Measurements from ENCODE around the gene RAD54L. TPM values are rescaled to one million over a fixed set of nuclear protein-coding genes. Genes with fewer than 3 reads are reported as not detected.

Gene RAD54L
- polyA plus RNA-seq, 4 donors, result 10.8 to 16.3 (median 13.4) TPM

DNA sequence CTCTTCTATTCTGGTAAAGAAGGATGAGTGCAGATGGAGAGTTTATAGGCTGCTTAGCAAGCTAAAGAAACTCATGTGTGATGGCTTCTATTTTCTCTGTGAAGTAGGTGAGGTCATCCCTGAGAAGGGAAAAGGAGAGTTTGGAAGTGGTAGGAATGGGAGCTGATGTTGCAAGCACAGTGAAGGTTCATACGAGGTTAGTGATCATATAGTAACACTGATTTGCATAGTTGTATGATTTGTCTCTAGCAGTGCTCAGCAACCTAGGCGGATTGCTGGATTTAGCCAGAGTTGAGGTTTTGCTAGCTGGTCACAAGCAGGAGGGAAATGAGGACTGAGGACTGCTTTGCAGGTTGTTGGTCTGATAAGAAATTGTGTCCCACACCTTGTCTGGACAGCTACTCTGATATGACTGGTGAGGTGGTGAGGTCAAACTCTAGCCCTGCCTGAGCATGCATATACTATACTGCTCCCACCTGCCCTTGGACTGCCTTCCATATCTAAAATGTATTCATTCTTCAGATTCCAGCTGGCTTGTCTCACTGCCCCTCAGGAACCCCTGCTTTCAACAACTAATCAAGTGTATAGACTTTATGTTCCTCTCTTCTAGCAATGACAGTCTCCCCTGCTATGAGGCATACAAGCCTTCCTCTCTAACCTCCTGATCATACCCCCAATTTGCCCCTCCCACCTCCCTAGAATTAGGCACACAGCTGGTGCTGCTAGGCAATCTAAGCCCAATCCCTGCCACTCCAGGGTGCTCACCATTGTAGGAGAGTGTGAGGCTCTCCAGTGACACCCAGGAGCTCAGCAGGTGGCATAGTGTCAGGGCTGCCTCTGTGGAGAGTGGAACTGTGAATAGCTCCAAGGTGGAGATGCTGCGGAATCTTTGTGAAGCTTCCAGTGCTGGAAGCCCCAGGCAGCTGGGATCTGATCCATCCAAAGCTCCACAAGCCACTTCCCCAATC is 37.3 kb downstream of the RAD54L start:
- no peak for DNase-seq (ENCODE audit: low read depth in 4 of 4, low spot score in 2 of 4)

DNA sequence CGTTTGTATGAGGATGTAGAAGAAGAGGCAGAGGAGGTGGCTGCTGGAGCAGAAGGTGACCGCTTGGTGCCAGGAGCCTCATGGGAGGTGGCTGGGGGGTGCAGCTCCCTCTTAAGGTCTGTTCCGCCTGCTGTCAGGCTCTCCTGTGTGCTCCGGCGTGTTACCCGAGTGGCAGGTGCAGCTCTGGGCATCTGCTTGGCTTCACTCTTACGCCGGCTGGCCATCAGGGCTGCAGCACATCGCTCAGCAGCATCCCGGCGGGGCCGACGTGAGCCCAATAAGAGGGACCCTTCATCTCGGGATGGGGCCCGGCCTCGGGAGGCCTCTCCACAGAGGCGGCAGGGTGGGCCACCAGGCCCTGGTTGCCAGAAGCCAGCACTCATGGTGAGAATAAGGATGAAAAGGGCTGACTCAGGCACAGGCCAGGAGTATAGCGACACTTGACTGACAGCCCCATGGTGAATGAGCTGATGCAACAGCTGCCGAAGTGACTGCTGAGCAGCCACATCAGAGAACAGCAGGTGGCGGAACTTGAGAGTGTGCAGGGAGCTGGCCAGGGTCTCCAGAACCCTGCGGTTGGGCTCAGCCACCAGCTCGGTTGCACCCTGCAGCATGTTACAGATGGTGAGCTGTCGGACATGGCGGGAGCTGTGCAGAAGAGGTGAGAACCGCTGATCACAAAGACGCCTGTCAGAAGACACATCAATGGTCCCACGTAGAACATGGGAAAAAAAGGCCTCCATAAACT is 38.3 kb downstream of the RAD54L start:
- DNase-seq (ENCODE audit: low read depth in 4 of 4, low spot score in 2 of 4), result no peak

DNA sequence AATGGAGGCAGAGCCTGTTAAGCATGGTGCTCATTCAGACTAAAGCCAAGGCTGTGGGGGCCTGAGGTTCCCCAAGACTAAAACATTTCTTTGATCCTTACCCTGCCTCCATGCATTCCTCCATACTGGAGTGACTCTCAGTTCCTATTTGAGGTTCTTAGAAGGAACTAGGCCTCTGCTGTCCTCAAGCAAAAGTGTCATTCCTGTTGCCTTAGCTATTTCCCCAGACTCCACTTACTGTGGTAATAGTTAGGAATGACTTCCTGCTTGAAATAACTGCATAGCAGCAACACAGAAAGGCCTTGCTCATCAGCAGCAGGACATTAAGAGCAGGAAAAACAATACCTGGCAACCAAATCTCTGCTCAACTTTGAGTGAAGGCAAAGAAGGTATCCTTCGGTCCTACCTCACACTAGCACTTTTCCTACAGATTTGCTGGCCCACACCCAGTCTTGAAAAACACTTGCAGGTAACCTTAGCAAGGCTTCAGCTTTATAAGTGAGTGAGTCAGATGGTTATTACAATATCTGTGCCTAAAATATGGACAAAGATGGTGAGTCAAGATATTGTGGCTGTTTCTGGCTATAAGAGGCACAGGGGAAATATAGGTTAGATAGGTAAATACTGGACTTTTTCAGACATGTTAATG is 41.0 kb downstream of the RAD54L start:
- no peak for DNase-seq (ENCODE audit: low read depth in 4 of 4, low spot score in 2 of 4)

DNA sequence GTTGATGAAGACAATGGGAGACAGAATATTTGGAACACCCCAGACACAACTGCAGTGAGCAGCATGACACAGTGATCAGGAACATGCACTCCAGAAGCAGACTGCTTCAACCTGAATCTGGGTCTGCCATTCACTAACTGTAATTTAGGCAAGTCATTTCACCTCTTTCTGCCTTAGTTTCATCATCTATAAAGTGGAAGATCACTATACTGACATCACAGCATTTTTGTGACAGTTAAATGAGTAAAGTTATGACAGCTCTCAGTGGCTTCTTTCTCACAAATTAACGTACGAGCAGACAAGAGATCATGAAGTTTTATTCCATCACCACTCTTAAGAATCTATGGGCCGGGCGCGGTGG is 41.6 kb downstream of the RAD54L start:
- no peak for DNase-seq (ENCODE audit: low read depth in 4 of 4, low spot score in 2 of 4)

DNA sequence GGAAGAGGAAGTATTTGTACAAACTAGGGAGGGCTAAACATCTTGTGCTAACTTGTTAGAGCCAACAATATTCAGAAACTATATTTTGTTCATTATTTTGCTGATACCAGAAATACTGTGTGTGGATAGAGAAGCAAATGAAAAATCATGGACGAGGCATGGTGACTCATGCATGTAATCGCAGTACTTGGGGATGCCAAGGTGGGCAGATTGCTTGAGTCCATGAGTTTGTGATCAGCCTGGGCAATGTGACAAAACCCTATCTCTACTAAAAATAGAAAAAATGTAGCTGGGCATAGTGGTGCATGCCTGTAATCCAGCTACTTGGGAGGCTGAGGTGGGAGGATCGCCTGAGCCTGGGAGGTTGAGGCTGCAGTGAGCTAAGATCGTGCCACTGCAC is 42.4 kb downstream of the RAD54L start:
- DNase-seq (ENCODE audit: low read depth in 4 of 4, low spot score in 2 of 4), result no peak

DNA sequence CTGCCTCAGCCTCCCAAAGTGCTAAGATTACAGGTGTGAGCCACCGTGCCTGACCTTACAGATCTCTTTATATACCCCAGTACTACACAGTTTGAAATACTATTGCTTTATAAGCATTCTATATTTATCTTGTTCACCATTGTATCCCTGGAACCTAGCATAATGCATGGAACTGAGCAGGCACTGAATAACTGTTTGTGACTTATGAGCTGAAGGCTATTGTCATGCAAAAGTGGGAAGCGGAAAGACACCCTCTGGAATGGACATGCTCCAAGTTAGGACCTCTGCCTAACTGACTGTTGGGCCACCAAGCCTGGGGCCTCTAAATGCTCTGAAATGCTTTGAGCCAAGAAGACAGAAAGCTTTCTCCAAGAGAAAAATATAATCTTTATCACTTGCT is 47.7 kb downstream of the RAD54L start:
- DNase-seq (ENCODE audit: low read depth in 4 of 4, low spot score in 2 of 4), result no peak

DNA sequence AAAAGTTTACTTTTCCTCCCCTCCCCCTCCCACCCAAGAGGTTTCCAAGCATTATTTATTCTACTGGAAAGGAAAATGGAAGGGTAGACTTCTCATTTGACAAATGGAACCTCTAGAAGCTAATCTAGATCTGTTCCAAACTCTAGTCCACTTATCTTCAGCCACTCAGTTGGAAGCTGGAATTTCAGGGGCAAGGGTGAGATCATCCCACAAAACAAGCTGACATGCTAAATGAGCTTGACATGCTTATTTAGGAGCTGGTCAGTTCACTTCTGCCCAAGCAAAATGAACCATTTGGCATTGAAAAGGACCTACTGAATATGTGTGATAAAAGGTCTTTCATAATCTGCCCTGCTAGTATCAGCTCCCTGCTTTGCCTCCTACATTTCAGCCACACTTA is 50.8 kb downstream of the RAD54L start:
- no peak for DNase-seq (ENCODE audit: low read depth in 4 of 4, low spot score in 2 of 4)

DNA sequence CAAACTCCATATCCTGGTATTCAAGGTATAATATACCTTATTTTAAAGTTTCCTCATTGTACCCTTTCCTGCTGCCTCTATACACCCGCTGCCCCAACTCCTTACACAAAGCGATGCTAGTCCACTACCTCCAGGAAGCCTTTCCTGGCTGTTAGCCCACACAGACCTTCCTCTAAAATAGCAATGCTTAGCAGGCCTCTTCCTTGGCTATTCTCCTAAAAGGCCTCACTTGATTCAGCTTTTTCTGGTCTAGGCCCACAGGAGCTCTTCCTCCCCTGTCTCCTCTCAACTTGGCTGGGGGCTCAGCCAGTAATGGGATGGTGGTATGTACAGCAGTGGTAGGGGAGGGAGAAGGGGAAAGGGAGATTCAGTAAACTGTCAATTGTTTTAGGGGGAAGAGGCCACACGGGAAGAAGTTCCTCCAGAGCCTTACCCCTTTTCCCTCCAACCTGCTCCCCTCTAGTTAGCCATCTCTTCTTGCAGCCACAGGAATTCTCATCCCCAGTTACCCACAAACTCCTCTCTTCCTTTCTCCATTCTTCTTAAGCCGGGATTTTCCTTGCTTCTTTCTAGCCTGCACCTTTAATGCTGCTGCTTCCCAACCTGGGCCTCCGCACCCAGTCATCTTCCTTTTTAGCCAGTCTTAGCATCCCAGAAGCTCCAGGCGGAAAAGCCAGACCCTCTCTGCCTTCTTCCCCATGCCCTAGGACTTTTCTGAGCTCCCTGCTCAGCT is 53.3 kb downstream of the RAD54L start:
- no peak for DNase-seq (ENCODE audit: low read depth in 4 of 4, low spot score in 2 of 4)

DNA sequence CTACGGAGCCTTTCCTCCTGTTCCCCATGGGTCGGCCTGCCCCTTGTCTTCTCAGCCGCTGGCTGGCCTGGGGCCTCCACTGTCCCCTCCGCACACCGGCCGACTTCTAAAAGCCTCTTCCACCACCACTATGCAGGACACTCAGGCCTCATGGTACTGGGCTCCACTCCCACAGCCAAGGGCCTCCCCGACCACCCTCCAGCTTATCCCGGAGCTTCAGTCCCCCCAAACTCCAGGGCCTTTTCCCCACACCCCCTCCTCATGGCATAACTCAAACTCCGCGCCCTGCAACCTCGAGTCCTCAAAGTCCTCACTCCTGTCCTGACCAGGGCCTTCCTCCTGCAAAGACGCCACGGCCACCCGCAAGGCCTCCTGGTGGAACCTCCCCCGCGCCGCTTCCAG is 53.8 kb downstream of the RAD54L start:
- DNase-seq (ENCODE audit: low read depth in 4 of 4, low spot score in 2 of 4), result peak in 1 of 4 donors; percentile 14

DNA sequence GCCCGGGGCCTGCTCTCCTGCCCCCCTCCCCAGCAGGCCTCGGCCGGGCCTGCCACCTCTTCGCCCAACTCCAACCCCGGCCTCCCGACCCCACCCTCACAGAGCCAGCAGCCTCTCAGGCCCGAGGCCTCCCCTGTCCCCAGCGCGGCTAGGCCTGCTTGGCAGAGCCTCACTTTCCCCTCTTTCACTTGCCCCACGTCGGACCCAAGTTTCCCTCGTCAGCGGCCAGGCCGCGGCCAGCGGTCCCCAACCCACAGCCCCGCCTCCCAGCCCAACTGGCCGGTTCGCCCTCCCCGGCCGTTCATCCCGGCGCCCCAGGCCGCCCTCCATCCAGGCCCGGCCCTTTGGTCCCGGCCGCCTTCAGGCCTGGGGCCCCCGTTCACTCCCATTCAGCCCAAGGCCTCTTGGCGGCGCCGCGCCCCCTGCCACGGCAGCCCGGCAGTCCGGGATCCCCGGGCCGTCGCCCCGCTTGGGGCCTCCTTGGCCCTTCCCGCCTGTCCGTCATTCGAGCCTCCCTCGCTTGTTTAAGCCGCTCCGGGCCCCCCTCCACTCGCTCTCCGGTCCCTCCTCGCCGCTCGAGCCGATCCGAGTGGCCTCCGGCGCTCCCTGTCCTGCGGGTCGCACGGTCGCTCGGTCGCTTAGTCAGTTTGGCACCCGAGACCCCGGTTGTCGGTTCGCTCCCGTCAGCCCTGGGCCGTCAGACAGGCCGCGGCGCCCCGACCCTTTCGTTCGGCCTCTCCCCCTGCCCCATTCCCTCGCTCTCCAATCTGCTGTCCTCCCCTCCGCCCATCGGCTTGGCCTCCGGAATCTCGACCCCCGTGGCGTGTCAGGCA is 54.5 kb downstream of the RAD54L start:
- DNase-seq (ENCODE audit: low read depth in 4 of 4, low spot score in 2 of 4), result peak; percentile 33 to 46 (median 44)

DNA sequence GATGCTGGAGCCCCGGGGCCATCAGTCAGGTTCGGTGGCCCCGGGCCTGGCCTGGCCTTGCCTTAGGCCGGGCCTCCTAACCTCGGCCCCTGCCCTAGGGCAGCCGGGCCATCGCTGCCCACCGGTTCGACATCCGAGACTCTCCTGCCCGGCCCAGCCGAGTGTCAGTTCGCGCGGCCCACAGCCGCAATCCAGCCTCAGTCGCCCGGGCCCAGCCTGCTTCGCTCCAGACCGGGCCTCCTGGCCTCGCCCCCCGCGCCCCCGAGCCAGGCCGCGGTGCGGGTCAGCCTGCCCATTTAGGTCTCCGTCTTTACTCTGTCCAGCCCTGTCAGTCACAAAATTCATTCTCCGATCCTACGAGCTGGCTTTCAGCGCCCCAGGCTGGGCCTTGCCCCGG is 55.1 kb downstream of the RAD54L start:
- DNase-seq (ENCODE audit: low read depth in 4 of 4, low spot score in 2 of 4), result peak; percentile 25 to 59 (median 46)

DNA sequence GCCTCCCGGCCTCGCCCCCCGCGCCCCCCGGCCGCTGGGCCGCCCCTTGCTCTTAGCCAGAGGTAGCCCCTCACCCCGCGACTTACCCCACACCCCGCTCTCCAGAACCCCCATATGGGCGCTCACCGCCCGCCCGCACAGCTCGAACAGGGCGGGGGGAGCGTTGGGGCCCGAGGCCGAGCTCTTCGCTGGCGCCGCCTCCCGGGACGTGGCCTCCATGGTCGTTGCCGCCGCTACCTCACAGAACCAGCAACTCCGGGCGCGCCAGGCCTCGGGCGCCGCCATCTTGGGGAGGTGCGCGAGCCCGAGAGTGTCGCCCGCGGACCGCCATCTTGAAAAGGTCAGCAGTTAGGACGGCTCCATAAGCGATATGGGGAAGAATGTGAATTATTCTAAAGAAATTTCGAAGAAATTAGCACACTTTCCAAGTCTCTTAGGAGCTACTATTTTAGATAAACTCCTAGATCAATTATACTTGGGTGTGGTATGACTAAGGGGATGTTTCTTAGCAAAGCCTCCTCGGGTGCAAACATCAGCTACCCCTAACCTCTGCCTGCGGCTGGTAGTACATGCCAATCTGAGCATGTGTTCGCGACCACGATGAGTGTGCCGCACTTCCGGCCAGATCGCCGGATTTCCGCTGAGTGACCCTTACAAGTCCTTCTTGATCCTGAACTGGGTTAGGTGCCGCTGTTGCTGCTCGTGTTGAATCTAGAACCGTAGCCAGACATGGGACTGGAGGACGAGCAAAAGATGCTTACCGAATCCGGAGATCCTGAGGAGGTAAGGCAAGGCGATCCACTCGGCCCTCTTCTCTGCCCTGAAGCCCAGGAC is 55.7 kb downstream of the RAD54L start, which contains the start of the genes LRRC41 and UQCRH:
LRRC41 (minus strand) TSS at position 579 of the 834 bp plus-strand sequence; CDS start at position 285, 294 bp downstream.
UQCRH (plus strand) TSS at position 661 of the 834 bp plus-strand sequence; CDS start at position 730, 69 bp downstream.
- DNase-seq (ENCODE audit: low read depth in 4 of 4, low spot score in 2 of 4), result peak; percentile 90 to 98 (median 94)

DNA sequence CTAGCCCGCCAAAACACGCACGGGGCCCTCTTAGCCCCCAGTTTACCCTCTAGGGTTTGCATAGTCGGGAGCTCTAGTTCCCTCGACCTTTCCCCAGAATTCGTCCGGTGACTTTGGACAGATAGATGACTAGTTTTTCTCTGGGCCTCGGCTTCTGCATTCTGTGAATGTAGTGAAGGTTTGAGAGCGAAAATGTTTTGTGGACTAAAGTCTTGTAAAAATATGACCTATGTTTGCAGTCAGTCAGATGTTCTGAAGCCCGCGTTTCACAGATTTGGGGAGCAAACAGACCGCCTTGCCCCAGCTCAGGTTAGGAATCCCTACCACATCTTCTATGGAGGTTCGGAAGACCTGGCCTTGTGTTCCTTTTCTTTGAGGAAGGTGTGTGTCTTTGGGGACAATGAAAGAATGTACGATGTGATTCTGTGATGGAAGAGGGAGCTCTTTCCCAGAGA is 56.3 kb downstream of the RAD54L start:
- DNase-seq (ENCODE audit: low read depth in 4 of 4, low spot score in 2 of 4), result peak in 2 of 4 donors; percentile 26 to 45

DNA sequence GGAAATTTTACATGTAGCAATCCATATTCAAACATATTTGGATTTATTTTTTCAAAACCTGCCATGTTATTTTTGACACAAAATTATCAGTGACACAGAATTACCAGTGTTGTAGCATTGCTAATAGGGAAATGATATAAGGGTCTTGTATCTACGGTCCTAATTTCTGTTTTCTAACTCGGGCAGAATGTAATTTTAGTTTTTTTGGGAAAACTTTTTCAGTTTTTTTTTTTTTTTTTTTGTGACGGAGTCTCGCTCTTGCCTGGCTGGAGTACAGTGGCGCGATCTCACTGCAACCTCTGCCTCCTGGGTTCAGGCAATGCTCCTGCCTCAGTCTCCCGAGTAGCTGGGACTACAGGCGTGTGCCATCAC is 58.6 kb downstream of the RAD54L start:
- DNase-seq (ENCODE audit: low read depth in 4 of 4, low spot score in 2 of 4), result no peak

DNA sequence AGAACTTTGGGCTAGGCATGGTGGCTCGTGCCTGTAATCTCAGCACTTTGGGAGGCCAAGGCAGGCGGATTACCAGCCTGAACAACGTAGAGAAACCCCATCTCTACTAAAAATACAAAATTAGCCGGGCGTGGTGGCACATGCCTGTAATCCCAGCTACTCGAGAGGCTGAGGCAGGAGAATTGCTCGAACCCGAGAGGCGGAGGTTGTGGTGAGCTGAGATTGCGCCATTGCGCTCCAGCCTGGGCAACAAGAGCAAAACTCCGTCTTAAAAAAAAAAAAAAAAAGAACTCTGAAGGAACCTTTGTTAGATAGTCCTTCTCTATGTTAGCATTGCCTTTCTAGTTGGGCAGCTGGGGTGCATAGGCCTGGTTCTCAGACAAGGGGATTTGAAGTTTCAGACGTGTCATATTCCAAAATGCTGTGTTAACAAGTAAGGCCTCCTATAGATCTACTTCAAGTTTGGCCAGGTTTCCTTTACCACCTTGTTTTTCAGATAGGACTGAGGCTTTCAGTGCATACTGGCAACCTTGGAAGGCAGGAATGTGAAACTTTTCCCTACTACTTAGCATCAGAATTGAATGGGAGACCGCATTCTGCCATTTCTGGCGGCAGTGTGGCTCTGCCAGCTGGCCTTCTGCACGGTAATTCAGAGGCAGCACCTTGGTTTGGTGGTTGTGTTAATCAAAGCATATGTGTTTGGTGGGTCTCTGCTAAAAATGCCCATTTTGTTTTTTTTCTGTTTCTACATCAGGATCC is 62.0 kb downstream of the RAD54L start:
- no peak for DNase-seq (ENCODE audit: low read depth in 4 of 4, low spot score in 2 of 4)

DNA sequence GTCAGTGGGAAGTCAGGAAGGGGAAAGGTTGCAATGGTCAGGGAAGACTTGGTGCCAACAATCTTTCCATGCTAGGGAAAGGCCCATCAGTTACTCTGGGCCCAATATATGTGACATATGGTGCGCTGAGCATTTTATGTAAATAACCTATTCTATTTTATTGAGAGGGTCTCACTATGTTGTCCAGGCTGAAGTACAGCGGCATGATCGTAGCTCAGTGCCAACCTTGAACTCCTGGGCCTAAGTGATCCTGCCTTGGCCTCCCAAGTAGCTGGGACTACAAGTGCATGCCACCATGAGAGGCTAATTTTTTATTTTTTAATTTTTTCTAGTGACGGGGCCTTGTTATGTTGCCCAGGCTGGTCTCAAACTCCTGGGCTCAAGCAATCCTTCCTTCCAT is 62.8 kb downstream of the RAD54L start:
- no peak for DNase-seq (ENCODE audit: low read depth in 4 of 4, low spot score in 2 of 4)

DNA sequence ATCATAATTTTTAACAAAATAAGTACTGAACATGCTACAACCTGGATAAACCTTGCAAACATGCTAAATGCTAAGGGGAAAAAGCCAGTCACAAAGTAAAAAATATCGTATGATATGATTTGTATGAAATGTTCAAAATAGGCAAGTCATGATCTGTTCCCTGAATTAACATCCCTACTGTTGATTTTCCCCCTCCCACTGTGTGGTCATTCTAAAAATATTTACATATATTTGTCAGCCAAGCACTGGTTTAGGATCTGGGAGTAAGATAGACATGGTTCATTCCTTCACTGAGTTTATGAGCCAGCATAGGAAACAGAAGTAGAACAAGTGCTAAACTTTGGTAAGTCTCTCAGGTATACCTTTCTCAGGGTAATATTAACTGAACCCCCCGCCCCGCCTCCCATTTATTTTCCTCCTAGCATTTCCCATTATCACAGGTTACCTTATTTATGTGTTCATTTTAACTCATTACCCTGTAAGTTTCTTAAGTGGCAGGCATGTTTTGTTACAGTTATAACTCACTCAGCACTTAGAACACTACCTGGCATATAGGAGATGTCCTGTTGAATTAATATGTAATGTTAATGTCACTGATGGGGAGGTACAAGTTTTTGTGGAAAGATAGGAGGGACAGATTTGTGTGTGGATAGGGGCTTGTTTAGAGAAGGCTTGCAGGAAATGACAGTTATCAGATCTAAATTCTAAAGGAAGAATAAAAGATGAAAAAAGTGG is 68.3 kb downstream of the RAD54L start:
- DNase-seq (ENCODE audit: low read depth in 4 of 4, low spot score in 2 of 4), result no peak
